Type B pancreatic cell (in vitro differentiated cells): ENCODE measurements around the gene VSTM5. TPM values are rescaled to one million over a fixed set of nuclear protein-coding genes. Genes with fewer than 3 reads are reported as not detected.
A peak's percentile ranks its signal among the peaks of the same experiment; 100 is the strongest.

Experiments used
- DNase-seq: peaks from one replicate; pipeline ENCODE4 v3.0.0; 2021; ENCODE audit warnings: mixed read lengths; ENCODE audit not compliant: unreplicated experiment; ENCODE audit errors: extremely low spot score
- H3K27ac Mint-ChIP-seq: 2 replicates; pipeline ENCODE4 v1.8.0; 2021; ENCODE audit warnings: mild to moderate bottlenecking, mixed read lengths
- H3K27me3 Mint-ChIP-seq: 2 replicates; pipeline ENCODE4 v1.8.0; 2021; ENCODE audit warnings: mixed read lengths
- H3K36me3 Mint-ChIP-seq: 2 replicates; pipeline ENCODE4 v1.8.0; 2021; ENCODE audit warnings: mixed read lengths
- H3K4me1 Mint-ChIP-seq: one replicate; pipeline ENCODE4 v1.8.0; 2021; ENCODE audit warnings: mixed read lengths; ENCODE audit not compliant: unreplicated experiment
- H3K4me3 Mint-ChIP-seq: 2 replicates; pipeline ENCODE4 v1.8.0; 2021; ENCODE audit warnings: mild to moderate bottlenecking, mixed read lengths
- H3K9me3 Mint-ChIP-seq: 2 replicates; pipeline ENCODE4 v1.8.0; 2021; ENCODE audit warnings: mixed read lengths
- CTCF ChIP-seq: fragments of 200-600 bp; sonication (generic); conservative IDR thresholded peaks from 2 replicates; pipeline ENCODE4 v1.5.0; 2021; ENCODE audit warnings: antibody characterized with exemption, mild to moderate bottlenecking
- total RNA-seq: library from RNA; stranded (reverse); gene quantifications from 2 replicates; pipeline ENCODE4 v1.2.1, GENCODE V29; 2021; ENCODE audit warnings: low replicate concordance

Gene VSTM5
- total RNA-seq, 1 donor from 2014 or later, result not detected

GRCh38 chr11:93858121-93858775 lies 7.8 kb upstream of the VSTM5 start:
- Mint-ChIP-seq H3K27ac (no peak overlapping the region), H3K27me3 (no peaks in the 10 kb centered on the region), H3K9me3 (no peaks in the 10 kb centered on the region), H3K4me1 (no peaks in the 10 kb centered on the region), H3K36me3 (no peaks in the 10 kb centered on the region), H3K4me3 (no peak overlapping the region)
- TF ChIP-seq CTCF, result no peak
- DNase-seq, result no peak

GRCh38 chr11:93857413-93858120 lies 7.1 kb upstream of the VSTM5 start:
- no peak for TF ChIP-seq CTCF
- Mint-ChIP-seq H3K4me1 (peaks cover 6% of the 10 kb centered on the region), H3K27me3 (no peaks in the 10 kb centered on the region), H3K27ac (no peak overlapping the region), H3K4me3 (no peak overlapping the region), H3K36me3 (no peaks in the 10 kb centered on the region), H3K9me3 (no peaks in the 10 kb centered on the region)
- DNase-seq, result no peak

- no peaks in the 10 kb centered on the region for H3K27me3 Mint-ChIP-seq
- H3K4me3 Mint-ChIP-seq, result no peak overlapping the region
- DNase-seq, result no peak
- H3K9me3 Mint-ChIP-seq, result no peaks in the 10 kb centered on the region
- no peaks in the 10 kb centered on the region for H3K36me3 Mint-ChIP-seq
- TF ChIP-seq CTCF, result no peak
- peaks cover 10% of the 10 kb centered on the region for H3K4me1 Mint-ChIP-seq
- H3K27ac Mint-ChIP-seq, result no peak overlapping the region
Measured at GRCh38 chr11:93852242-93852641, 1.8 kb upstream of the VSTM5 start.

GRCh38 chr11:93849751-93850593 lies 446 bp downstream of the VSTM5 start:
- Mint-ChIP-seq H3K9me3 (no peaks in the 10 kb centered on the region), H3K27me3 (no peaks in the 10 kb centered on the region), H3K4me3 (peak overlapping the region; percentile 26), H3K36me3 (no peaks in the 10 kb centered on the region), H3K4me1 (peaks cover 11% of the 10 kb centered on the region), H3K27ac (no peak overlapping the region)
- TF ChIP-seq CTCF, result no peak
- DNase-seq, result no peak

GRCh38 chr11:93849201-93849600 lies 1.2 kb downstream of the VSTM5 start:
- TF ChIP-seq CTCF, result no peak
- H3K4me3 Mint-ChIP-seq, result peak overlapping the region; percentile 26
- H3K9me3 Mint-ChIP-seq, result no peaks in the 10 kb centered on the region
- no peak overlapping the region for H3K27ac Mint-ChIP-seq
- no peaks in the 10 kb centered on the region for H3K36me3 Mint-ChIP-seq
- DNase-seq, result no peak
- no peaks in the 10 kb centered on the region for H3K27me3 Mint-ChIP-seq
- peaks cover 16% of the 10 kb centered on the region for H3K4me1 Mint-ChIP-seq
